Measurements from ENCODE around the gene CASP5.

DNA sequence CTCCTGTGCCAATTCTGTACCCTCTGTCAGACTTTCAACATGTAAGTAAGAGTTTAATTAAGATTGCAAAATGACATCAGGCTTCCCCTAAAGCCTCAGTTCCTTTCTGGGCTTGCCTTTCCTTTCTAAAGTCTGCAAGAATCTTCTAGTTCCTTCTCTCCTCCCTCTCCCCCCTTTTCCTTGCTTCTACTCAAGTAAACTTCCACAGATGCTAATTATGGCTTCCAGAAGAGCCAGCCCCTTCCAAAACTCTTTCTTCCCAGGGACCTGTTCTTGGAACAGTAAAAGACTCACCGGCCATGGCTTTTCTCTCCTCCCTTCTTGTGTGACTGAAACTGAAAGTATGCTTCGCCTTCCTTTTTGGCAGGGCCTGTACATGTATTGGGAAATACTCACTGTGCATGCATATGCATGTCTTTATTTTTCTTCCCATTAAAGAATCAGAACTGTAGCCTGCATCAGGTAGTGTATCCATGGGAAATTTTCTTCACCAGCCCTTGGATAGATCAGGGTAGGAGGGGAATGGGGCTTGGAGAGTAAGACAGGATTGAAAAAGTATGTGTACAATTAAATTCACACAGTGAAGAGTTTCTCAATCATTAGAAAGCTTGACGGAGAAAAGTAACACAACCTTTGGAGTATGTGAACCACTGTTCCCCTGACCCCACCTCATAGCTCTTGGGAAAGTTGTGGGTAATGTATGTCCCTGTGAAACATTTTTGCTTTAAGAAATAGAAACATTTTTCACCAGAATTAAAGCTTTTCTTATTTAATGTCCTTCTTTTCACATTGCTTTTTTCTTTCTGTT lies 12.0 kb upstream of the CASP5 start, which contains the start of gene CASP1:
- TF ChIP-seq CTCF (IDR thresholded peaks at IDR 0.05; ENCODE audit: insufficient read depth, low read length, poor library complexity, severe bottlenecking) (no peak), EZH2phosphoT487 (conservative IDR thresholded peaks at IDR 0.05; ENCODE audit: low read length) (no peak)

All from SU-DHL-6 (cell line).